Sigmoid colon (tissue), 7 donors: Measurements from ENCODE around the gene RNF186. TPM values are rescaled to one million over a fixed set of nuclear protein-coding genes. Genes with fewer than 3 reads are reported as not detected.

Experiments used
- DNase-seq: peaks from one replicate; pipeline ENCODE4 v3.0.0-alpha.2; 2019
- H3K27ac ChIP-seq, 4 donors: fragments of 200-600 bp; sonication (generic); one replicate each; pipeline ENCODE4 v1.5.1; 2016 to 2019; ENCODE audit warnings: mild to moderate bottlenecking in 1 of 4
- H3K27me3 ChIP-seq, 3 donors: fragments of 200-600 bp; sonication (generic); one replicate each; pipeline ENCODE4 v1.5.1; 2019; ENCODE audit warnings: mild to moderate bottlenecking in 1 of 3
- H3K36me3 ChIP-seq, 4 donors: fragments of 200-600 bp; sonication (generic); one replicate each; pipeline ENCODE4 v1.5.1; 2016 to 2019
- H3K4me1 ChIP-seq, 4 donors: fragments of 200-600 bp; sonication (generic); one replicate each; pipeline ENCODE4 v1.5.1; 2017 to 2019
- H3K4me3 ChIP-seq, 4 donors: fragments of 200-600 bp; sonication (generic); one replicate each; pipeline ENCODE4 v1.5.1; 2017 to 2019; ENCODE audit warnings: mild to moderate bottlenecking in 2 of 4, moderate library complexity in 1 of 4
- H3K9me3 ChIP-seq, 4 donors: fragments of 200-600 bp in 3 of 4; sonication (generic) in 3 of 4; one replicate each; pipeline versions ENCODE4 v1.5.1 to v1.6.1; 2013 to 2019
- EP300 ChIP-seq, 4 donors: sonication (generic); formaldehyde crosslinking; IDR thresholded peaks; one replicate each; pipeline ENCODE4 v1.6.1; 2017; ENCODE audit warnings: antibody characterized with exemption in 4 of 4
- POLR2A ChIP-seq, 2 donors: fragments of 450-650 bp; IDR thresholded peaks; one replicate each; pipeline ENCODE4 v1.6.1; 2016; ENCODE audit warnings: antibody characterized with exemption in 2 of 2, mild to moderate bottlenecking in 2 of 2, moderate library complexity in 2 of 2
- POLR2AphosphoS5 ChIP-seq, 4 donors: sonication (generic); formaldehyde crosslinking; IDR thresholded peaks; one replicate each; pipeline ENCODE4 v1.6.1; 2017; ENCODE audit warnings: antibody characterized with exemption in 4 of 4
- WGBS, 2 donors: extraction: QIAGEN DNeasy Blood & Tissue Kit; methylation state at CpG; one replicate each; pipeline ENCODE4 v1.1.7; 2013; 5-methylcytosine and 5-hydroxymethylcytosine counted together
- intact Hi-C: fragments of 100-400 bp; cut with DNase I; formaldehyde crosslinking; loops from one replicate; pipeline ENCODE4 v1.15.1; 2023
- polyA plus RNA-seq, 3 donors: library from polyadenylated mRNA; stranded (reverse); fragments of 200-250 nt; gene quantifications; one replicate each; pipeline ENCODE4 v1.2.3, GENCODE V29; 2013
- total RNA-seq, 4 donors: library from RNA; depleted of rRNA; stranded (reverse); fragments of >200 nt; gene quantifications; one replicate each; pipeline ENCODE4 v1.1.0, GENCODE V29; 2016
- TF ChIP-seq, protein P1 (sequence below), 4 experiments: fragments of 450-650 bp in 3 of 4; fragments of 200-600 bp in 1 of 4; IDR thresholded peaks; one replicate each; pipeline ENCODE4 v1.5.1; 2016 to 2019; ENCODE audit warnings: antibody characterized with exemption in 4 of 4, mild to moderate bottlenecking in 3 of 4, moderate library complexity in 2 of 4
- donor health status: healthy with polysubstance abuse.
- donor health status: Bipolar disorder and iron deficiency.
- donor health status: healthy.

Gene RNF186, protein sequence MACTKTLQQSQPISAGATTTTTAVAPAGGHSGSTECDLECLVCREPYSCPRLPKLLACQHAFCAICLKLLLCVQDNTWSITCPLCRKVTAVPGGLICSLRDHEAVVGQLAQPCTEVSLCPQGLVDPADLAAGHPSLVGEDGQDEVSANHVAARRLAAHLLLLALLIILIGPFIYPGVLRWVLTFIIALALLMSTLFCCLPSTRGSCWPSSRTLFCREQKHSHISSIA
- total RNA-seq: not detected
- 10 to 100 TPM; 13.8 to 34.3 (median 19.7) TPM for polyA plus RNA-seq

DNA sequence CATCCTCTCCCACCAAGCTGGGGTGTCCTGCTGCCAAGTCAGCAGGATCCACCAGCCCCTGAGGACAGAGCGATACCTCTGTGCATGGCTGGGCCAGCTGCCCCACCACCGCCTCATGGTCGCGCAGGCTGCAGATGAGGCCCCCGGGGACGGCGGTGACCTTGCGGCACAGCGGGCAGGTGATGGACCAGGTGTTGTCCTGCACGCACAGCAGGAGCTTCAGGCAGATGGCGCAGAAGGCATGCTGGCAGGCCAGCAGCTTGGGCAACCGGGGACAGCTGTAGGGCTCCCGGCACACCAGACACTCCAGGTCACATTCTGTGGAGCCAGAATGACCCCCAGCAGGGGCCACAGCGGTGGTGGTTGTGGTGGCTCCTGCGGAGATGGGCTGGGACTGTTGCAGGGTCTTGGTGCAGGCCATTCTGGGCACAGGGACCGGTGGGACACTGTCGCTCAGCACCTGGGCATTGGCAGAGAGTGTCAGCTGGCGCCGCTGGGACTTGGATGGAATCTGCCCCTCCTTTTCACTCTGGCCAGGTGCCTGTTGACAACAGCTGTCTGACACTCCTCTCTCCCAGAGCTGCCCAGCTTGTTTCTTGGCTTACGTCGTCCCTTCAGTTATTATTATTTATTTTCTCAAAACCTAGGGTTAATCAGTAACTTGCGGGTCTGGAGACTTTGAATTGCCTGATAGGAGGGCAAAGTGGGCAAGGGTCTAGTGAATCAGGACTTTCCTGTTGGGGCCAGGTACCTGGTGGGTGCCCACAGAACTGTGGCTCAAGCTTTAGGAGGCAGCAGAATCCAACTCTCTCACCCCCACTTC is at the start of gene RNF186:
TSS of gene RNF186 (minus strand) at position 603 of the 823 bp plus-strand sequence. CDS start at position 421, 182 bp downstream.
- WGBS, 2 donors: 19 to 64% methylated on average over 22 of the region's 22 CpGs
- DNase-seq: no peak
- H3K27ac ChIP-seq: peak within 1 kb of the TSS in 1 of 4 donors; percentile 8
- TF ChIP-seq POLR2AphosphoS5 (IDR thresholded peaks at IDR 0.05) (peak in 1 of 4 donors; percentile 37), EP300 (IDR thresholded peaks at IDR 0.05) (no peak), POLR2A (IDR thresholded peaks at IDR 0.05) (peak in 1 of 2 donors; percentile 67)
- TF ChIP-seq, protein P1, sequence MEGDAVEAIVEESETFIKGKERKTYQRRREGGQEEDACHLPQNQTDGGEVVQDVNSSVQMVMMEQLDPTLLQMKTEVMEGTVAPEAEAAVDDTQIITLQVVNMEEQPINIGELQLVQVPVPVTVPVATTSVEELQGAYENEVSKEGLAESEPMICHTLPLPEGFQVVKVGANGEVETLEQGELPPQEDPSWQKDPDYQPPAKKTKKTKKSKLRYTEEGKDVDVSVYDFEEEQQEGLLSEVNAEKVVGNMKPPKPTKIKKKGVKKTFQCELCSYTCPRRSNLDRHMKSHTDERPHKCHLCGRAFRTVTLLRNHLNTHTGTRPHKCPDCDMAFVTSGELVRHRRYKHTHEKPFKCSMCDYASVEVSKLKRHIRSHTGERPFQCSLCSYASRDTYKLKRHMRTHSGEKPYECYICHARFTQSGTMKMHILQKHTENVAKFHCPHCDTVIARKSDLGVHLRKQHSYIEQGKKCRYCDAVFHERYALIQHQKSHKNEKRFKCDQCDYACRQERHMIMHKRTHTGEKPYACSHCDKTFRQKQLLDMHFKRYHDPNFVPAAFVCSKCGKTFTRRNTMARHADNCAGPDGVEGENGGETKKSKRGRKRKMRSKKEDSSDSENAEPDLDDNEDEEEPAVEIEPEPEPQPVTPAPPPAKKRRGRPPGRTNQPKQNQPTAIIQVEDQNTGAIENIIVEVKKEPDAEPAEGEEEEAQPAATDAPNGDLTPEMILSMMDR (IDR thresholded peaks at IDR 0.05): no peak
- no peaks in the 10 kb centered on the region for H3K4me1 ChIP-seq
- H3K36me3 ChIP-seq: no peaks in the 10 kb centered on the region
- H3K4me3 ChIP-seq: peak within 1 kb of the TSS in 1 of 4 donors; percentile 5
- intact Hi-C loops: loop anchor here (5.0 kb wide), 1 partner anchor 98 kb away; no protein-coding TSS in a partner anchor
- no peaks in the 10 kb centered on the region for H3K9me3 ChIP-seq
- no peaks in the 10 kb centered on the region for H3K27me3 ChIP-seq

DNA sequence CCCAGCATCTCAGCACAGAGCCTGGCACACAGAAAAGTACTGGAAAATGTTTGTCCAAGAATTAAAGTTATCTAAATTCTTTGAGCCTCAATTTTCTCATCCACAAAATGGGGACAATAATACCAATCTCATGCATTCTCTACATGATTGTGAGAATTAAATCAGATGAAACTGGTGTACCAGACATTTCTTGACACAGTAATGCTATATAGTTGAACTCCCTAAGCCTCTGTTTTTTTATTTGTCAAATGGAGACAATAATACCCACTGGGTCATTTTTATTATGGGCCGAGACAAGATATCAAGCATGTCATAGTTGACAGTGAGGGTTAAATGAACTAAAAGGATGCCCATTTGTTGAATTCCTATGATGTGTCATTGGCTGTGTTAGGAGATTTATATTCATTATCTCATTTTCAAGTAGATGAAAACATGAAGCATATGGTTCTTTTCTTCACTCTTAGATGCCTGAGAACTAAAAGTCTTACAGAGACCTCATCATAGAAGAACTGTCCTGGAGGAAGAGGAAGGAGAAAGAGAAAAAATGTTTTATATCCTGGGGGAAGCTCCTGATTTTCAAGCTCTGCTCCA is 49.6 kb upstream of the RNF186 start:
- intact Hi-C loops: no loop called here
- peaks cover 0 to 8% (median 3%) of the 10 kb centered on the region in 4 donors for H3K4me1 ChIP-seq

DNA sequence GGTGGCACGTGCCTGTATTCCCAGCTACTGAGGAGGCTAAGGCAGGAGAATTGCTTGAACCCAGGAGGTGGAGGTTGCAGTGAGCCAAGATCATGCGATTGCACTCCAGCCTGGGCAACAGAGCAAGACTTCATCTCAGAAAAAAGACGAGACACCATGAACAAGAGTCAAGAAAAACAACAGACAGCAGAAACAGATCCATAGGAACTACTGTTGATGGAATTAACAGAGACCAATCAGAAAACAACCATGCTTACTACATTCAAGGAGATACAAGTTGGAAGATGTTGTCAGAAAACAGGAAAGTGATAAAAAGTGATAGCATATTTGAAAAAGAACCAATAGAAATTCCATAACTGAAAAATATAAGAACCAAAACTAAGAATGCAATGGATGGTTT is 47.9 kb upstream of the RNF186 start:
- WGBS, 2 donors: 91 to 93% methylated on average over 3 of the region's 3 CpGs
- no peaks in the 10 kb centered on the region for H3K36me3 ChIP-seq
- H3K9me3 ChIP-seq: peaks cover 0 to 4% (median under 1%) of the 10 kb centered on the region in 4 donors
- no peak overlapping the region for H3K4me3 ChIP-seq
- DNase-seq: no peak
- intact Hi-C loops: no loop called here
- H3K27ac ChIP-seq: peak overlapping the region in 1 of 4 donors; percentile 39
- H3K27me3 ChIP-seq: no peaks in the 10 kb centered on the region
- TF ChIP-seq POLR2AphosphoS5 (IDR thresholded peaks at IDR 0.05) (no peak), POLR2A (IDR thresholded peaks at IDR 0.05) (no peak), EP300 (IDR thresholded peaks at IDR 0.05) (no peak)
- TF ChIP-seq, protein P1 (IDR thresholded peaks at IDR 0.05): no peak
- peaks cover 0 to 8% (median 3%) of the 10 kb centered on the region in 4 donors for H3K4me1 ChIP-seq

More for the DNA sequence above, 49.6 kb upstream of the RNF186 start:
- Histone ChIP-seq H3K36me3 (no peaks in the 10 kb centered on the region), H3K9me3 (peaks cover 0 to 4% (median under 1%) of the 10 kb centered on the region in 4 donors), H3K27me3 (peaks cover 0 to 3% (median 0%) of the 10 kb centered on the region in 3 donors), H3K27ac (peak overlapping the region in 1 of 4 donors; percentile 15), H3K4me3 (no peak overlapping the region)
- 94 to 95% methylated on average over 1 of the region's 1 CpG for WGBS, 2 donors
- no peak for DNase-seq
- TF ChIP-seq, protein P1 (IDR thresholded peaks at IDR 0.05): no peak
- TF ChIP-seq EP300 (IDR thresholded peaks at IDR 0.05) (no peak), POLR2A (IDR thresholded peaks at IDR 0.05) (no peak), POLR2AphosphoS5 (IDR thresholded peaks at IDR 0.05) (no peak)

DNA sequence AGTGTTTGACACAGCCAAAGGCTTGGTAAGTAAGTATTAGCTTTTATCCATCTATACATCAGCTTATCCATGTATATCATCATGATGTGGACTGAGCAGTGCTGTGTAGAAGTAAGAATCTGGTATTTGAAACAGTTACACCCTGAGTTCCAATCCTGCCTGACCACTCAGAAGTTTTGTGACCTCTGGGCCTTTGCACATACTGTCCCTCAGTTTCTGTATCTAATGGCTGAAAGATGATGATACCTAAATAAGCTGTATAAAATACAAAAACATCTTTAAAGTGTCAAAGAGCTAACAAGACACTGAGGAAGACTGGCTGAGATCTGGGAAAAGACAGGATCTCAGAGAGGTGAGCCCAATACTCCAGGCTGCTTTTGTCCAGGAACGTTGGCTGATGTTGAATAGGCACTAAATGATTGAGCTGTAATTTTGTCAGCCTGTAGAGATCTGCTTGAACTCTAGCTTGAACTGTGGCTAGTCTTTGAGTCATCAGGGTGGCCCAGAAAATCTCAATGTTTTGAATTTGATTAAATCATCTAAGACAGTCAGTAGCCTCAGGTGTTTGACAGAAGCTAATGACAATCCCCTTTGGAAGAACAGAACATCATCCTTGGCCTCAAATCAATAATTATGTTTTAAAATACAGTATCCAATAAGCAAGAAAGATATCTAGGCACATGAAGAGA is 46.9 kb upstream of the RNF186 start:
- intact Hi-C loops: no loop called here
- WGBS, 2 donors: 78 to 80% methylated on average over 1 of the region's 1 CpG

More for the DNA sequence above, 46.9 kb upstream of the RNF186 start:
- no peak overlapping the region for H3K4me3 ChIP-seq
- no peak for DNase-seq
- H3K27ac ChIP-seq: no peak overlapping the region
- no peaks in the 10 kb centered on the region for H3K27me3 ChIP-seq
- H3K4me1 ChIP-seq: peaks cover 0 to 8% (median 3%) of the 10 kb centered on the region in 4 donors
- H3K36me3 ChIP-seq: no peaks in the 10 kb centered on the region
- no peak for TF ChIP-seq POLR2A (IDR thresholded peaks at IDR 0.05)
- no peak for TF ChIP-seq POLR2AphosphoS5 (IDR thresholded peaks at IDR 0.05)
- TF ChIP-seq, protein P1 (IDR thresholded peaks at IDR 0.05): no peak
- TF ChIP-seq EP300 (IDR thresholded peaks at IDR 0.05): no peak
- H3K9me3 ChIP-seq: peaks cover 0 to 4% (median under 1%) of the 10 kb centered on the region in 4 donors
